ENCODE measurements around the gene PTPN3.

GRCh38 chr9:109349421-109349846, 148.7 kb downstream of the PTPN3 start:
- TF ChIP-seq CTCF (IDR thresholded peaks at IDR 0.05; ENCODE audit: insufficient read depth, low read length, poor library complexity, severe bottlenecking) (no peak), EZH2phosphoT487 (conservative IDR thresholded peaks at IDR 0.05; ENCODE audit: low read length) (no peak)

All from SU-DHL-6 (cell line).